HL-60 (cell line): ENCODE measurements around the gene RNASE8.

Source experiments
- DNase-seq, 2 experiments: peaks; one replicate each; pipeline ENCODE4 v3.0.0-alpha.2; 2010 to 2020; ENCODE audit warnings: low read depth in 1 of 2, low spot score in 1 of 2
- H3K27ac ChIP-seq: fragments of 250-450 bp; sonication (Bioruptor Pico); replicated peaks from 2 replicates; pipeline ENCODE4 v1.5.1; 2020; ENCODE audit warnings: mild to moderate bottlenecking, moderate library complexity
- H3K27me3 ChIP-seq: fragments of 250-450 bp; sonication (Bioruptor Pico); 2 replicates; pipeline ENCODE4 v1.5.1; 2021; ENCODE audit warnings: mild to moderate bottlenecking, moderate library complexity; ENCODE audit not compliant: insufficient read depth, poor library complexity, severe bottlenecking
- H3K4me3 ChIP-seq: replicated peaks from 2 replicates; pipeline ENCODE4 v1.5.1; 2011; ENCODE audit warnings: mild to moderate bottlenecking, control low read depth, low read length; ENCODE audit not compliant: insufficient read depth
- GABPA ChIP-seq: IDR thresholded peaks from 2 replicates; pipeline ENCODE4 v1.6.1; 2012; ENCODE audit warnings: low read depth
- POLR2AphosphoS5 ChIP-seq: IDR thresholded peaks from 2 replicates; pipeline ENCODE4 v1.6.1; 2012; ENCODE audit warnings: low read depth
- SPI1 ChIP-seq: IDR thresholded peaks from 2 replicates; pipeline ENCODE4 v1.6.1; 2012; ENCODE audit warnings: low read depth, mild to moderate bottlenecking, borderline replicate concordance
- TF ChIP-seq, protein P1 (sequence below): IDR thresholded peaks from one replicate; pipeline ENCODE4 v1.5.1; 2011; ENCODE audit warnings: low read length, control low read depth, inconsistent platforms; ENCODE audit not compliant: insufficient read depth
- TF ChIP-seq, protein P2 (sequence below): IDR thresholded peaks from 2 replicates; pipeline ENCODE4 v1.6.1; 2012; ENCODE audit warnings: low read depth; ENCODE audit not compliant: insufficient replicate concordance

Gene RNASE8

DNA sequence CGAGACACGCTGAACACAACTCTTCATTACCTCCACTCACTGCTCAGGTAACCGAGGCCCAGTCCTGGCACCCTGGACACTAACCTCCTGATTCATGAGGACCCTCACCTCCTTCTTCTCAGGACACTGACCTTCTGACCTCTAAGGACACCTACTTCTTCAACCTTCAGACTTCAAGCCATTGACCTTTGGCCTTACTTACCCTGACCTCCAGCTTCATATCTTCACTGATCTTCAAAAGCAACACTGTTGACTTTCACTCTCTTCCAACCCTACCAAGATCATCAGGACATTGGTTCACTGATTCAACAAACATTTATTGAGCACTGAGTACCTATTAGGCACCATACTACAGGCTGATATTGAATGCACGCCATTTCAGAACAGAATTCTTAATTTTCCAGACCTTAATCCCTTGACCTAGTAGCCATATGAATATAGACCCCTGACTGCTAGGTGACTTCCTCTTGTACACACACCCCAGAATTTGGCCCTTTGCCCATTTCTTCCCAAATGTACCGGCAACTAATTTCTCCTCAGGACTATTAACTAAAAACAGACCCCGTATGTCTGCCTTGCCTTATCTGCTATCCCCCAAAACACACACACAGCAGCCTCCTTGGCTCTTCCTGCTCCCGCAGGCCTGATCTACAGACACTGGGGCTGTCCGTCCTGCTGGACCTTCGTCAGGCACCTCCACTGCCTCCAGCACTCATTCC, 18.3 kb downstream of the RNASE8 start:
- Histone ChIP-seq H3K4me3 (no peak overlapping the region), H3K27me3 (no peaks in the 10 kb centered on the region), H3K27ac (no peak overlapping the region)
- TF ChIP-seq SPI1 = no peak
- TF ChIP-seq, protein P1, sequence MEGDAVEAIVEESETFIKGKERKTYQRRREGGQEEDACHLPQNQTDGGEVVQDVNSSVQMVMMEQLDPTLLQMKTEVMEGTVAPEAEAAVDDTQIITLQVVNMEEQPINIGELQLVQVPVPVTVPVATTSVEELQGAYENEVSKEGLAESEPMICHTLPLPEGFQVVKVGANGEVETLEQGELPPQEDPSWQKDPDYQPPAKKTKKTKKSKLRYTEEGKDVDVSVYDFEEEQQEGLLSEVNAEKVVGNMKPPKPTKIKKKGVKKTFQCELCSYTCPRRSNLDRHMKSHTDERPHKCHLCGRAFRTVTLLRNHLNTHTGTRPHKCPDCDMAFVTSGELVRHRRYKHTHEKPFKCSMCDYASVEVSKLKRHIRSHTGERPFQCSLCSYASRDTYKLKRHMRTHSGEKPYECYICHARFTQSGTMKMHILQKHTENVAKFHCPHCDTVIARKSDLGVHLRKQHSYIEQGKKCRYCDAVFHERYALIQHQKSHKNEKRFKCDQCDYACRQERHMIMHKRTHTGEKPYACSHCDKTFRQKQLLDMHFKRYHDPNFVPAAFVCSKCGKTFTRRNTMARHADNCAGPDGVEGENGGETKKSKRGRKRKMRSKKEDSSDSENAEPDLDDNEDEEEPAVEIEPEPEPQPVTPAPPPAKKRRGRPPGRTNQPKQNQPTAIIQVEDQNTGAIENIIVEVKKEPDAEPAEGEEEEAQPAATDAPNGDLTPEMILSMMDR = no peak
- no peak for TF ChIP-seq POLR2AphosphoS5
- TF ChIP-seq, protein P2, sequence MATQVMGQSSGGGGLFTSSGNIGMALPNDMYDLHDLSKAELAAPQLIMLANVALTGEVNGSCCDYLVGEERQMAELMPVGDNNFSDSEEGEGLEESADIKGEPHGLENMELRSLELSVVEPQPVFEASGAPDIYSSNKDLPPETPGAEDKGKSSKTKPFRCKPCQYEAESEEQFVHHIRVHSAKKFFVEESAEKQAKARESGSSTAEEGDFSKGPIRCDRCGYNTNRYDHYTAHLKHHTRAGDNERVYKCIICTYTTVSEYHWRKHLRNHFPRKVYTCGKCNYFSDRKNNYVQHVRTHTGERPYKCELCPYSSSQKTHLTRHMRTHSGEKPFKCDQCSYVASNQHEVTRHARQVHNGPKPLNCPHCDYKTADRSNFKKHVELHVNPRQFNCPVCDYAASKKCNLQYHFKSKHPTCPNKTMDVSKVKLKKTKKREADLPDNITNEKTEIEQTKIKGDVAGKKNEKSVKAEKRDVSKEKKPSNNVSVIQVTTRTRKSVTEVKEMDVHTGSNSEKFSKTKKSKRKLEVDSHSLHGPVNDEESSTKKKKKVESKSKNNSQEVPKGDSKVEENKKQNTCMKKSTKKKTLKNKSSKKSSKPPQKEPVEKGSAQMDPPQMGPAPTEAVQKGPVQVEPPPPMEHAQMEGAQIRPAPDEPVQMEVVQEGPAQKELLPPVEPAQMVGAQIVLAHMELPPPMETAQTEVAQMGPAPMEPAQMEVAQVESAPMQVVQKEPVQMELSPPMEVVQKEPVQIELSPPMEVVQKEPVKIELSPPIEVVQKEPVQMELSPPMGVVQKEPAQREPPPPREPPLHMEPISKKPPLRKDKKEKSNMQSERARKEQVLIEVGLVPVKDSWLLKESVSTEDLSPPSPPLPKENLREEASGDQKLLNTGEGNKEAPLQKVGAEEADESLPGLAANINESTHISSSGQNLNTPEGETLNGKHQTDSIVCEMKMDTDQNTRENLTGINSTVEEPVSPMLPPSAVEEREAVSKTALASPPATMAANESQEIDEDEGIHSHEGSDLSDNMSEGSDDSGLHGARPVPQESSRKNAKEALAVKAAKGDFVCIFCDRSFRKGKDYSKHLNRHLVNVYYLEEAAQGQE = no peak
- no peak for TF ChIP-seq GABPA
- no peak for DNase-seq

DNA sequence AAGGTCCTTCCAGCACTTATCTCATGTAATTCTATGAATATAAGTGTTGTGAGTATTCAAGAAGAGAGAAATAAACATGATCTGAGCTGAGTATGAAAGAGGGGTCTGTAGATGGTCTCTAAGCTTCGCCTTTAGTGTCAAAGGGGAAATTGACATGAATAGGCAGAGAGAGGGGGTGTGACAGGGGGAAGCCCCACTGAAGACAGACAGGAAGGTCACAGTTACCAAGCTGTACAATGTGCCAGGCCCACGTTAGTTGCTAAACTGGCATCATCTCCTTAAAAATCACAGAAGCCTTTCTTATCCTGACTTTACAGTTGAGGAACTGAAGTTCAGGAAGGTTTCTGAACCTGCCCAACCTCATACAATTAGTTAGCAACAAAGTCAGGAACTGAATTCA, 20.1 kb downstream of the RNASE8 start:
- DNase-seq = no peak
- Histone ChIP-seq H3K27me3 (no peaks in the 10 kb centered on the region), H3K4me3 (no peak overlapping the region), H3K27ac (no peak overlapping the region)
- TF ChIP-seq GABPA = no peak
- TF ChIP-seq, protein P1 = no peak
- TF ChIP-seq SPI1 = no peak
- no peak for TF ChIP-seq POLR2AphosphoS5
- TF ChIP-seq, protein P2 = no peak

DNA sequence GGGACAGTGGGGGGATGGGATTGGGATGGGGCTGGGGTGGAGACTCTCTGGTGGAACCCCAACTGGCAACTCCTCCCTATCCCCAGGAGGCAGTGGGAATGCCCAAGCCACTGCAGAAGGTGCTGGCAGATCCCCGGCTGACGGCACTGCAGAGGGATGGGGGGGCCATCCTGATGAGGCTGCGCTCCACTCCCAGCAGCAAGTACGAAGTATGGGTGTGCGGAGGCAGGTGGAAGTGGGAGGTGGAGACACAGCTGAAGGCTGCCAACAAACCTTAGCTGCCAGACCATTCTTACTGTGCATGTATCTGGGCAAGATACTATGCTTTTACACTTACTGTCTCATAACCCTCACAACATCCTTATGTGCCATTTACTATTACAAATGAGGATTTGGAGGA, 20.7 kb downstream of the RNASE8 start:
- TF ChIP-seq SPI1 (no peak), POLR2AphosphoS5 (no peak), GABPA (no peak)
- TF ChIP-seq, protein P2 = no peak
- TF ChIP-seq, protein P1 = no peak
- no peak for DNase-seq
- no peak overlapping the region for H3K4me3 ChIP-seq
- H3K27me3 ChIP-seq = no peaks in the 10 kb centered on the region
- H3K27ac ChIP-seq = no peak overlapping the region
